GM19468 (cell line): ENCODE measurements around the gene PAH.
"Not testable (repeated sequence)": the region's sequence is repeated elsewhere in the genome, so short reads cannot be mapped to it uniquely, and the experiment has no call there.

Experiments used
- ATAC-seq: cut with Tn5 transposase; IDR thresholded peaks from one replicate; pipeline ENCODE4 v1.9.1; 2021; ENCODE audit warnings: mild to moderate bottlenecking, moderate library complexity, moderate number of reproducible peaks; ENCODE audit not compliant: unreplicated experiment; ENCODE audit errors: extremely low read depth

Gene PAH

DNA sequence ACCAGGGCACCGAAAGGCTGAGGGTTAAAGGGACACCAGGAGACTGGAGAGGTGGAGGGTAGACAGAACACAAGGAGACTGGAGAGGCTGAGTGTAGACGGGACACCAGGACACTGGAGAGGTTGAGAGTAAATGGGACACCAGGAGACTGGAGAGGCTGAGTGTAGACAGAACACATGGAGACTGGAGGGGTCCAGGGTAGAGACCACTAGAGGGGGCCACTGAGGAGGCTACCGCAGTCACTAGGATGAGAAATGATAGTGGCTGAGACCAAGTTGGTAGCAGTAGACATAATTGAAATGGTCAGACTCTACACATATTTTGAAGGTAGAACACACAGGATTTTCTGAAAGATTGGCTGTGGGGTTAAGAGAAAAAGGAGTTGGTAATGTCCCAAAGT, 68.2 kb downstream of the PAH start:
- no peak for ATAC-seq

DNA sequence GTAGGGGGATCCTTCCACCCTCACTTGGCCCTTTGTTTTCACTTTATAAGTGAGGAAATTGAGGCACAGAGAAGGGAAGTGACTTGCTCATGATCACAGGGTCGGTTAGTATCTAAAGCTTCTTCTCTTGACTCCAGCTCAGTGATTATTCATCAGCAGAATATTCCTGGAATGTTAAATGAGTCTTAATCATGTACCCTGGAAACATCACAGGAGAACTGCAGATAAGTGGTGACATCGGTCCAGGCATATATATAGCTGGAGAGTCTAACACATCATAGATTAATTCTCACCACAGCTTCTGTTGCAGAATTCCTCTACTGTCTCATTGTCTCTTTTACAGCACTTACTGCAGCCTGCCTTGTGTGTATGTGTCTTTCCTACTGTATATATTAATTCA, 69.9 kb downstream of the PAH start:
- no peak for ATAC-seq

DNA sequence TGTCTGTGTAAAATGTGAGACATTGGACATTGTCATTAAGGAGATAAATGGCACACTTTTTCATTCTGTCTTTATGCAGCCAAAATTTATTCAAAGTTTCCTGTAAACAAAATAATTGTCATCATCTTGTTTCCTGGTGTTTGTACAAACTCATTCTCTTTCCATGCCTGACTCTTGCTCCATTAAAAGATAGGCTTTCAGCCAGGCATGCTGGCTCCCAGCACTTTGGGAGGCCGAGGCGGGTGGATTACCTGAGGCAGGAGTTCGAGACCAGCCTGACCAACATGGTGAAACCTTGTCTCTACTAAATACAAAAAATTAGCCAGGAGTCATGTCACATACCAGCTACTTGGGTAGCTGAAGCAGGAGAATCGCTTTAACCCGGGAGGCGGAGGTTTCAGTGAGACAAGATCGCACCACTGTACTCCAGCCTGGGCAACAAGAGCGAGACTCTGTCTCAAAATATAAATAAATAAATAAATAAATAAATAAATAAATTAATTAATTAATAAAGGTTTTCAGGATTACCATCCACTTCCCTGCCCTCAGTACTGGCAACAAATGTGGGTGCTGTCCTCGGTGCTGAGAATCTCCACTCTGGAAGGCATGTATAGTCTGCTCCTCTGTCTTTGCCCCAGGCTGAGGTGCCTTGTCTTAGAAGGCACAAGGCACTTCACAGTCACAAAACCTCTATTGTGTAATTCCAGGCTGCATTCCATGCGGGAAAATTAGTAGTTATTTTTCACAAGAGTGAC, 83.2 kb downstream of the PAH start:
- no peak for ATAC-seq

DNA sequence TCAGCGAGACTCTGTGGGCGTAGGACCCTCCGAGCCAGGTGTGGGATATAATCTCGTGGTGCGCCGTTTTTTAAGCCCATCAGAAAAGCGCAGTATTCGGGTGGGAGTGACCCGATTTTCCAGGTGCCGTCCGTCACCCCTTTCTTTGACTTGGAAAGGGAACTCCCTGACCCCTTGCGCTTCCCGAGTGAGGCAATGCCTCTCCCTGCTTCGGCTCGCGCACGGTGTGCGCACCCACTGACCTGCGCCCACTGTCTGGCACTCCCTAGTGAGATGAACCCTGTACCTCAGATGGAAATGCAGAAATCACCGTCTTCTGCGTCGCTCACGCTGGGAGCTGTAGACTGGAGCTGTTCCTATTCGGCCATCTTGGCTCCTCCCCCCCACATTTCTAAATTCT, 84.2 kb downstream of the PAH start:
- ATAC-seq, result not testable (repeated sequence)

DNA sequence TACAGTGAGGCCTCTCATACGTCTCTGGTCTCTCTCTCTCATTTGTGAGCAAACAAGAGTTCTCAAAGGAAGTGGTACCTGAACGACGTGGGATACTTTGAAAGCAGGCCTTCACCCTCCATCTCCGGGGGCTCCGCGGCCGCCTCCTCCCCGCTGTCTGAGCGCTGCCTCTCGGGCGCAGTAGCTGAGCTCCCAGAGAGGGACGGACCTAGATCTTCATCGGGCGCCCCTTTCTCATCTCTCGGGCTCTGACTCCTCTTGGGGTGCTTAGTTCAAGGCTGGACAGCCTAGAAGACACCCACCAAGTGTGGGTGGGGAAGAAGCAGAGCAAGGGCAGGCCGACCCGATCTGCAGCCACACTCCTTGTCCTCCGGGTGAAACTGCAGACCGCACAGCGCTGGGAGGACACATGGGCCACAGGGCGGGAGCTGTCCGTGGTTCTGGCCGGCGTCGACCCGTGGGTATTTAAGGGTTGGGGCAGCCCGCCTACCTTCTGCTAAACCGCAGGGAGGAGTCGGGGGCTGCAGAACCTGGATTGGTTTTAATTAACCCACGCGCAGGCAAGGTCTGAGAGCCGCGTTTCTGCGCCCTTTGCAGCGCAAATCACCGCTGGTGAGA, 92.7 kb downstream of the PAH start:
- ATAC-seq, result no peak

DNA sequence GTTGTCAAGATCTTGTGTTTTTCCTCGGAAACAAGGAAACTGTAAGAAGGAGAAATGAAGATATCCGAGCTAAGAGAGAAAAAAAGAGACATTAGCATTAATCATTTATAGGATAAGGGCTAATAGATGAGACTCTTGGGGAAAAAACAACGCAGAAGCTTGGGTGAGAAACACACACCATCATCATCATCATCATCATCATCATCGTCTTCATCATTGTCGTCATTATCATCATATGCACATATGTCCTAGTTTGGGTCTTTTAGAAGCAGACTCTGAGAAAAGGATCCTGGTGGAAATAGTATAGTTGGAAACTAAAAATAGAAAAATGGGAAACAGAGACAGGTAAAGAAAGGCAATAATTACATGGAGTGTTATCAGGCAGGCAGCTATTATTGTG, 95.9 kb downstream of the PAH start:
- ATAC-seq, result no peak

DNA sequence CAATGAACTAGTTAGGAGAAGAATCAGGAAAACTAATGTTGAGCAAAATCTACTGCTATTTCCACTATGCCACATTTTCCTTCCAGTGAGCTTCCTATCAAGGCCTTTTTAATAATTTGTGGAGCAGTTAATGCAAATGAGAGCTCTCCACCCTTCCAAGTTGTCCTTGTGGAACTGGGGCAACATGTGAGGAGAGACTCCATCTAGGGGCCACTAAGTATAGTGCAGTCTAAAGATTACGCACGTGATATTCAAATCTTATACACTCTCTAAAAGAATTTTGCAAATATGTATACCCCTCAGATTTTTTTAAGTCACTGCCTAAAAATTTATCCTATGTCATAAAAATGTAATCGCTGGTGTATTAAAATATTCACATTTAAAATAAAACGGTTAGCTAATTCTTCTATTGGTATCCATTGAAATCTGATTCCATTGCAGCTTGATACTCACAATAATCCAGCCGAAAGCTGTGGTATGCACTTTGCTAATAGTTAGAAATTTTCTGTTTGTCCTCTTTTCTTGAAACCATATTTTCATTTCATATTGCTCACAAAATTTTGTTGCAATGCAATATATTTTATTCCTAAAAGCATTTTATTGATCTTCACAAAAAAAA, 100.1 kb downstream of the PAH start:
- ATAC-seq, result no peak

DNA sequence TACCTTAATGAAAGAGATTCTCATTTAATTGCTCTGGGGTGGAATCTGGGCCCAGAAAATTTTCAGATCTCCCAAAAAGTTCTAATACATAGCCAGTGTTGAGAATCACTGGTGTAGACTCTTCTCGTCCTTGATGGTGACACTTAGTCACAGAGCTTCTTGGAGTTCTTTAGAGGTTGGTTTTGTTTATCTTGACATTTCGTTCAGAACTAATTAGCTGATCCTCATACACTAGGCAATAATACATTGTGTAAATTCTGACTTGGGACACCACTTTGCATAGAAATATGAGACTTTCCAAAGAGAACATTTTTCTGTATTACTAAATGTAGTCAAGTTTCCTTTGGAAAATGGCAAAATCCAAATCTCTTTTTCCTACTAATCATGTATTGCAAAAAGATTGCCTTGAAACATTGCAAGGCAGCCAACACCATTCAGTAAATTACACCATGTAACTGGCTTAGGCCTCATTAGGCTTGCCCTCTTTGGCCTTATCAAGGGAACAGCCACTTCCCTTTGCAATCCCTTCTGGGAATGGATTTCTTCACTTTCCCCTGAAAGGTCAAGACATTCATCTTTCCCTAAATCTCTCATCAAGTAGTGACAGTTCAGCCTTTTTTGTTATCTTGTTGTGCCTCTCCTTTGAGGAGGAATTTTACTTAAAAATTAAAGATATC, 102.2 kb downstream of the PAH start:
- no peak for ATAC-seq

DNA sequence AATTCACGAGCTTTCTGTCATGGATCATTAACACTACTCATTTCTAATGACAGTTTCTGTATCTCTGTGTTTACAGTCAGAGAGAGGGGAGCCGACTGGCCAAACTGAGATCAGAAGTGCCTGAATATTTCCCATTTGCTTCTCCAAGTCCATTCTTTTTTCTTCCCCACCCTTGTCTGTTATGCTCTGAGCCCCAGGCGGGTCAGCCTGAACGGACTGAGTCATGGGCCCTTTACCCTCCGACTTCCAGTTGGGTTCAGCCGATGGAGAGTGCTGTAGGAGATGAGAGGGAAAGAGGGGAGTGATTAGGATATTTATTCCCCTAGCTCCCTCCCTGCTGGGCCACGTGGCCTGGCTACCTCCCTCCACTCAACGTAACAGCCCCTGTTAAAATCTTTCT, 104.7 kb downstream of the PAH start:
- no peak for ATAC-seq

GRCh38 chr12:102811110-102811737, 105.8 kb downstream of the PAH start:
- no peak for ATAC-seq

DNA sequence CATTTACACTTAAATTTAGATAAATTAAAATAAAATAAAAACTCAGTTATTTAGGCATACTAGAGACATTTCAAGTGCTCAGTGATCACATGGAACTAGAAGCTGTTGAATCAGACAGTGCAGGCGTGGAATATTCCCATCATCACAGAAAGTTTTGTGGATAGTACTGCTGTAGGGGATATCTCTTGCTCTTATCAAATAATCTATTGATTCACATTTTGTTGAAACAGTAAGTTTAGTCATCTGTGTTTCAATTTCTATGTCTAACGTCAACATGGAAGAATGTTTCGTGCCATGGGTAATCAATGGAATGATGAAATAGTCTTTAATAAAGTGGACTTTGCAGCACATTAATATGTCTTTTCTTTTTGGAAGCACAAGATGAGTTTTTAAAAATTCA, 108.6 kb downstream of the PAH start:
- no peak for ATAC-seq

DNA sequence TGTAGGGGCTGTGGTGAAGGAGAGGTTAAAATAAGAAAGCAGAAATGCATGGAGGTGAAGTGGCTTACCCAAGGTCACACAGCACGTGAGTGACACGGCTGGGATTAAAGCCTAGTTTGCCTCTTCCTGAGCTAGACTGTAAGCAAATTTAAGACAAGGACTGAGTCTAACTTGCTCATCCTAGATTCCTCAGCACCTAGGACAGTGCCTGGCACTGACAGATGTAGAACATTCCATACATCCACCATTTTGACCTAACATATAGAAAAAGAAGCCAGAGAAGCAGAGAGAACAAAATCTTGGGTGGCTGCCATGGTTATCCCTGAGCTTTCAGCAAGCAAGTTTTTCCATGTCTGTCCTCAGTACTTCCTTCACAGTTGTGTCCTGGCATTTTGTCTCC, 110.5 kb downstream of the PAH start:
- ATAC-seq, result no peak

- no peak for ATAC-seq
Observed at GRCh38 chr12:102806110-102806509, 110.9 kb downstream of the PAH start.

GRCh38 chr12:102800565-102800964, 116.5 kb downstream of the PAH start:
- ATAC-seq, result no peak

- no peak for ATAC-seq
Observed at GRCh38 chr12:102799229-102799628, 117.8 kb downstream of the PAH start.

GRCh38 chr12:102797528-102797927, 119.5 kb downstream of the PAH start:
- ATAC-seq, result no peak

DNA sequence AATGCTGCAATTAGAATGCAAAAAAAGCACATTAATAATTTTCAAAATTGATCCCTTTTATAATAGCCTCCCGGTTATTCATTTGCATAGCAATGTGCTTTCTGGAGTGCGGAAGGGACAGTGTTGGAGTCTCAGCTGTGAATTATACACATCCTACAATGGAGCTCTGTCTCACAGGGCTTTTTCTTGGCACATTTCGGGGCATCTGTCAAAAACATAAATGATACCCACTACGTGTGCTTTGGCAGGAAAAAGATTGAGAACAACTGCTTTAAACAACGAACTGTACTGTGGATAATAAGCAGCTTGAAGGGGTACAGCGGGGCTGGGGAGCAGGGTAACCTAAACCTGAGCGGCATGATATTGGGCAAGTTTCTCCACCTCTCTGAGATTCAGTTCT, 123.1 kb downstream of the PAH start:
- no peak for ATAC-seq
